NT2/D1 (cell line): ENCODE results near the gene STRBP.

Experiments
- YY1 ChIP-seq: IDR thresholded peaks from 2 replicates; pipeline ENCODE4 v1.6.1; 2011; ENCODE audit not compliant: insufficient read length, insufficient read depth
- ZNF274 ChIP-seq: IDR thresholded peaks from 2 replicates; pipeline ENCODE4 v1.6.1; 2011; ENCODE audit warnings: mild to moderate bottlenecking, low read depth, low read length

- TF ChIP-seq ZNF274 (no peak), YY1 (no peak)
Observed at GRCh38 chr9:123231421-123231820, 37.0 kb downstream of the STRBP start.
